Uterus (tissue), 2 donors: ENCODE results near the gene FNDC5.

ENCODE experiments used
- POLR2A ChIP-seq, 2 donors: fragments of 450-650 bp; IDR thresholded peaks; one replicate each; pipeline ENCODE4 v1.6.1; 2016; ENCODE audit warnings: antibody characterized with exemption in 2 of 2, mild to moderate bottlenecking in 1 of 2, moderate library complexity in 1 of 2
- TF ChIP-seq, protein P1 (sequence below), 4 experiments: fragments of 200-600 bp in 2 of 4; fragments of 450-650 bp in 2 of 4; sonication (generic) in 2 of 4; IDR thresholded peaks; one replicate each; pipeline ENCODE4 v1.5.1; 2016 to 2019; ENCODE audit warnings: antibody characterized with exemption in 4 of 4, mild to moderate bottlenecking in 2 of 4, moderate library complexity in 1 of 4

DNA sequence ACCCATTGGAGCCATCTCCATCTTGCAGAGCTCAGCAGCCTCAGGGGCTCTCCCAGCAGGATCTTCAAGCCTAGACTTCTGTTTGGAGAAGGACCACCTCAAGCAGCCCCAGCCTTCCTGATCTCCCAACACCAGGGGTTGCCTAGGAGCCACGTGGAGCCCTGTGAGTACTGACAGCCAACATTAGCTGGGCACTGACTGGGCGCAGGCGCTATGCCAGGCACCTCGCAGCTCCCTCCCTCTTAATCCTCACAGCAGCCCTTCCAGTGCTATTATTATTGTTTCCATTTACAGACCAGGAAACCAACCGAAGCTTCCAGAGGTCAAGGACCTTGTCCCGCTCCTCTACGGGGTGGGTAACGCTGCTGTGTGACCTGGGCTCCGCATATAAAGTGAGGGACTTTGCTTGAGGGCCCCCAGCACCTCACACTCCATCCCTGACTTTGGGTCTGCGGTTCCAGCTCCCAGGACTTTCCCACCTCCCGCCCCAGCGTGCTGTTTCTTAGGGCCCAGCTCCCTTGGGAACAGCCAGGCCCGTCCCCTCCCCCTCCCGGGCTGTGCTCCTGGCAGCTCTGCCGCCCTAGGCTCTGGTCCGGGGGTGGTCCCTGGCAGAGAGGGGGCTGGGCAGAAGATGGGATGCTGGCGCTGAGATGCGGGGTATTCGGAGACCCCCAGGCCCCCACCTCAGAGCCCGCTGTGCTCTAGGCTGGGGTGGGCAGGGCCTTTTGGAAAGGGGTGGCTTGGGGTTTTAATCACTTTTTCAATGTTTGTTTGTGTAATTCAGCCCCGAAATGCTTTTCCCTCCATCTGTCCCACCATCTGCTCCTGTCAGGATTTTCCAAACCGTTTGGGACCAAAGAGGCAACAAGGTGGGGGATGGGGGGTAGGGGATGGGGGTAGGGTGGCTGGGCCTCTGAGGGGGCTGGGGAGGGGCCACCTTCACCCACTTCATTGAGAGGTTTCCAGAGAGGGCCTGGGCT, 11.4 kb upstream of the FNDC5 start:
- TF ChIP-seq, protein P1, sequence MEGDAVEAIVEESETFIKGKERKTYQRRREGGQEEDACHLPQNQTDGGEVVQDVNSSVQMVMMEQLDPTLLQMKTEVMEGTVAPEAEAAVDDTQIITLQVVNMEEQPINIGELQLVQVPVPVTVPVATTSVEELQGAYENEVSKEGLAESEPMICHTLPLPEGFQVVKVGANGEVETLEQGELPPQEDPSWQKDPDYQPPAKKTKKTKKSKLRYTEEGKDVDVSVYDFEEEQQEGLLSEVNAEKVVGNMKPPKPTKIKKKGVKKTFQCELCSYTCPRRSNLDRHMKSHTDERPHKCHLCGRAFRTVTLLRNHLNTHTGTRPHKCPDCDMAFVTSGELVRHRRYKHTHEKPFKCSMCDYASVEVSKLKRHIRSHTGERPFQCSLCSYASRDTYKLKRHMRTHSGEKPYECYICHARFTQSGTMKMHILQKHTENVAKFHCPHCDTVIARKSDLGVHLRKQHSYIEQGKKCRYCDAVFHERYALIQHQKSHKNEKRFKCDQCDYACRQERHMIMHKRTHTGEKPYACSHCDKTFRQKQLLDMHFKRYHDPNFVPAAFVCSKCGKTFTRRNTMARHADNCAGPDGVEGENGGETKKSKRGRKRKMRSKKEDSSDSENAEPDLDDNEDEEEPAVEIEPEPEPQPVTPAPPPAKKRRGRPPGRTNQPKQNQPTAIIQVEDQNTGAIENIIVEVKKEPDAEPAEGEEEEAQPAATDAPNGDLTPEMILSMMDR (IDR thresholded peaks at IDR 0.05): no peak
- TF ChIP-seq POLR2A (IDR thresholded peaks at IDR 0.05): no peak
